Panc1 (cell line): Measurements from ENCODE around the gene AWAT2. TPM values are rescaled to one million over a fixed set of nuclear protein-coding genes. Genes with fewer than 3 reads are reported as not detected.

Experiments used
- ATAC-seq: fragments of 200-7000 bp; cut with Tn5 transposase; 2 replicates; pipeline ENCODE4 v1.9.1; 2020; ENCODE audit warnings: mild to moderate bottlenecking, moderate library complexity
- BruUV-seq: library from RNA; stranded (reverse); fragments of 400-500 nt; replicated peaks from 2 replicates; lab custom pipeline; 2021; lab: Mats Ljungman, UMichigan
- CTCF ChIA-PET: fragments of 300-600 bp; sonication (Branson Sonifier 250); formaldehyde crosslinking; loops from one replicate; lab custom pipeline; 2022; ENCODE audit warnings: antibody characterized with exemption; lab: Charles Lee
- POLR2A ChIA-PET: fragments of 300-600 bp; sonication (Branson Sonifier 250); formaldehyde crosslinking; loops from one replicate; lab custom pipeline; 2022; ENCODE audit warnings: antibody characterized with exemption; lab: Charles Lee
- DNase-seq: peaks from one replicate; pipeline ENCODE4 v3.0.0-alpha.2; 2010; ENCODE audit warnings: low read depth, low spot score
- H3K27ac ChIP-seq: 2 replicates; pipeline ENCODE4 v1.5.1; 2011; ENCODE audit warnings: mild to moderate bottlenecking, low read length, inconsistent platforms
- H3K27me3 ChIP-seq: fragments of 200-500 bp; sonication (Bioruptor generic); 2 replicates; pipeline ENCODE4 v1.6.0; 2014; ENCODE audit warnings: low read length, inconsistent platforms; ENCODE audit not compliant: control insufficient read depth, insufficient read depth
- H3K36me3 ChIP-seq: fragments of 200-500 bp; sonication (Bioruptor generic); 2 replicates; pipeline ENCODE4 v1.5.1; 2014; ENCODE audit warnings: inconsistent platforms, mild to moderate bottlenecking, low read length, moderate library complexity; ENCODE audit not compliant: control insufficient read depth, insufficient read depth
- H3K4me1 ChIP-seq: 2 replicates; pipeline ENCODE4 v1.5.1; 2011; ENCODE audit warnings: inconsistent platforms, mild to moderate bottlenecking, low read length, moderate library complexity; ENCODE audit not compliant: control insufficient read depth, insufficient read depth
- H3K4me3 ChIP-seq, 2 experiments: 2 replicates each; pipeline ENCODE4 v1.5.1; 2011 to 2012; ENCODE audit warnings: low read depth in 2 of 2, low read length in 2 of 2, mild to moderate bottlenecking in 2 of 2, inconsistent platforms in 1 of 2, moderate library complexity in 1 of 2
- H3K9me3 ChIP-seq: fragments of 200-500 bp; sonication (Bioruptor generic); 2 replicates; pipeline ENCODE4 v1.5.1; 2014; ENCODE audit warnings: low read depth, mild to moderate bottlenecking, inconsistent platforms, low read length, moderate library complexity; ENCODE audit not compliant: control insufficient read depth, insufficient read depth
- POLR2AphosphoS5 ChIP-seq: IDR thresholded peaks from 2 replicates; pipeline ENCODE4 v1.6.1; 2012; ENCODE audit warnings: mild to moderate bottlenecking, low read depth, low read length, moderate library complexity
- SIN3A ChIP-seq: IDR thresholded peaks from 2 replicates; pipeline ENCODE4 v1.6.1; 2012; ENCODE audit warnings: low read depth, mild to moderate bottlenecking, low read length, moderate library complexity, borderline replicate concordance; ENCODE audit not compliant: insufficient read depth
- TCF7L2 ChIP-seq: IDR thresholded peaks from 2 replicates; pipeline ENCODE4 v1.6.1; 2011; ENCODE audit warnings: mild to moderate bottlenecking, low read depth, low read length, inconsistent platforms
- in situ Hi-C: cut with HindIII; loops from 2 replicates; pipeline ENCODE4 v1.10.0; 2016; ENCODE audit warnings: low sequenced_read_pairs, low pct_unique_long_range_greater_than_20kb
- intact Hi-C: fragments of 100-400 bp; cut with micrococcal nuclease; formaldehyde crosslinking; loops from one replicate; pipeline ENCODE4 v1.10.0; 2022; ENCODE audit not compliant: unreplicated experiment
- total RNA-seq: library from RNA; stranded (reverse); gene quantifications from one replicate; pipeline ENCODE4 v1.2.1, GENCODE V29; 2021; ENCODE audit not compliant: unreplicated experiment
- TF ChIP-seq, protein P1 (sequence below): fragments of 450-650 bp; IDR thresholded peaks from 2 replicates; pipeline ENCODE4 v1.5.1; 2017; ENCODE audit warnings: mild to moderate bottlenecking
- TF ChIP-seq, protein P2 (sequence below), 2 experiments: IDR thresholded peaks; 2 replicates each; pipeline ENCODE4 v1.6.1; 2011 to 2012; ENCODE audit warnings: low read depth in 2 of 2, control low read depth in 1 of 2, low read length in 1 of 2, mild to moderate bottlenecking in 1 of 2, moderate library complexity in 1 of 2; ENCODE audit not compliant: insufficient read depth in 1 of 2

Gene AWAT2
- total RNA-seq, 1 experiment from 2014 or later: not detected

DNA sequence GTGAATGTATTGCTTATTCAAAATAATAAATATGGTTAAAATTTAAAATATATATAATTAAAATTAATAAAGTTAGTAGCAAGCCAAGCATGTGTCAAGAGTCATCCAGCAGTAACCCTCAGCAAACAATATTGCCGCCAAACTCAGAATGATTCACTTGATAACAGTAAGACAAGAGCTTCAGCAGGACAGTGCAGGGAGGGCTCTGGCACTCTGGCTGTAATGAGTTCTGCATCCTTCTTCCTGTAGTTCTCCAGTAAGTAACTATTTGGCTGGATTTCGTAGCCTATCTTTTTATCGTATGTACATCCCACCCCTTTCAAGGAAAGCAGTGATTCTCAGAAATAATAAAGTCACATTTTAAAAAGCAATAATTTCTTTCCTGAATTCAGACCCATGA is 30.1 kb upstream of the AWAT2 start:
- intact Hi-C loops (no loop called here), in situ Hi-C loops (no loop called here)
- Histone ChIP-seq H3K4me3 (no peak overlapping the region), H3K27me3 (no peaks in the 10 kb centered on the region), H3K4me1 (no peaks in the 10 kb centered on the region), H3K27ac (no peak overlapping the region), H3K9me3 (no peaks in the 10 kb centered on the region), H3K36me3 (no peaks in the 10 kb centered on the region)
- DNase-seq (no peak), ATAC-seq (no peak)
- ChIA-PET CTCF (no interaction called here), POLR2A (no interaction called here)
- no TSS peak for BruUV-seq
- TF ChIP-seq POLR2AphosphoS5 (no peak), TCF7L2 (no peak), SIN3A (no peak)
- TF ChIP-seq, protein P1, sequence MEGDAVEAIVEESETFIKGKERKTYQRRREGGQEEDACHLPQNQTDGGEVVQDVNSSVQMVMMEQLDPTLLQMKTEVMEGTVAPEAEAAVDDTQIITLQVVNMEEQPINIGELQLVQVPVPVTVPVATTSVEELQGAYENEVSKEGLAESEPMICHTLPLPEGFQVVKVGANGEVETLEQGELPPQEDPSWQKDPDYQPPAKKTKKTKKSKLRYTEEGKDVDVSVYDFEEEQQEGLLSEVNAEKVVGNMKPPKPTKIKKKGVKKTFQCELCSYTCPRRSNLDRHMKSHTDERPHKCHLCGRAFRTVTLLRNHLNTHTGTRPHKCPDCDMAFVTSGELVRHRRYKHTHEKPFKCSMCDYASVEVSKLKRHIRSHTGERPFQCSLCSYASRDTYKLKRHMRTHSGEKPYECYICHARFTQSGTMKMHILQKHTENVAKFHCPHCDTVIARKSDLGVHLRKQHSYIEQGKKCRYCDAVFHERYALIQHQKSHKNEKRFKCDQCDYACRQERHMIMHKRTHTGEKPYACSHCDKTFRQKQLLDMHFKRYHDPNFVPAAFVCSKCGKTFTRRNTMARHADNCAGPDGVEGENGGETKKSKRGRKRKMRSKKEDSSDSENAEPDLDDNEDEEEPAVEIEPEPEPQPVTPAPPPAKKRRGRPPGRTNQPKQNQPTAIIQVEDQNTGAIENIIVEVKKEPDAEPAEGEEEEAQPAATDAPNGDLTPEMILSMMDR: no peak
- TF ChIP-seq, protein P2, sequence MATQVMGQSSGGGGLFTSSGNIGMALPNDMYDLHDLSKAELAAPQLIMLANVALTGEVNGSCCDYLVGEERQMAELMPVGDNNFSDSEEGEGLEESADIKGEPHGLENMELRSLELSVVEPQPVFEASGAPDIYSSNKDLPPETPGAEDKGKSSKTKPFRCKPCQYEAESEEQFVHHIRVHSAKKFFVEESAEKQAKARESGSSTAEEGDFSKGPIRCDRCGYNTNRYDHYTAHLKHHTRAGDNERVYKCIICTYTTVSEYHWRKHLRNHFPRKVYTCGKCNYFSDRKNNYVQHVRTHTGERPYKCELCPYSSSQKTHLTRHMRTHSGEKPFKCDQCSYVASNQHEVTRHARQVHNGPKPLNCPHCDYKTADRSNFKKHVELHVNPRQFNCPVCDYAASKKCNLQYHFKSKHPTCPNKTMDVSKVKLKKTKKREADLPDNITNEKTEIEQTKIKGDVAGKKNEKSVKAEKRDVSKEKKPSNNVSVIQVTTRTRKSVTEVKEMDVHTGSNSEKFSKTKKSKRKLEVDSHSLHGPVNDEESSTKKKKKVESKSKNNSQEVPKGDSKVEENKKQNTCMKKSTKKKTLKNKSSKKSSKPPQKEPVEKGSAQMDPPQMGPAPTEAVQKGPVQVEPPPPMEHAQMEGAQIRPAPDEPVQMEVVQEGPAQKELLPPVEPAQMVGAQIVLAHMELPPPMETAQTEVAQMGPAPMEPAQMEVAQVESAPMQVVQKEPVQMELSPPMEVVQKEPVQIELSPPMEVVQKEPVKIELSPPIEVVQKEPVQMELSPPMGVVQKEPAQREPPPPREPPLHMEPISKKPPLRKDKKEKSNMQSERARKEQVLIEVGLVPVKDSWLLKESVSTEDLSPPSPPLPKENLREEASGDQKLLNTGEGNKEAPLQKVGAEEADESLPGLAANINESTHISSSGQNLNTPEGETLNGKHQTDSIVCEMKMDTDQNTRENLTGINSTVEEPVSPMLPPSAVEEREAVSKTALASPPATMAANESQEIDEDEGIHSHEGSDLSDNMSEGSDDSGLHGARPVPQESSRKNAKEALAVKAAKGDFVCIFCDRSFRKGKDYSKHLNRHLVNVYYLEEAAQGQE (IDR thresholded peaks at IDR 0.05; ENCODE audit: insufficient read depth in 1 of 2, low read depth in 2 of 2, low read length in 1 of 2): no peak

DNA sequence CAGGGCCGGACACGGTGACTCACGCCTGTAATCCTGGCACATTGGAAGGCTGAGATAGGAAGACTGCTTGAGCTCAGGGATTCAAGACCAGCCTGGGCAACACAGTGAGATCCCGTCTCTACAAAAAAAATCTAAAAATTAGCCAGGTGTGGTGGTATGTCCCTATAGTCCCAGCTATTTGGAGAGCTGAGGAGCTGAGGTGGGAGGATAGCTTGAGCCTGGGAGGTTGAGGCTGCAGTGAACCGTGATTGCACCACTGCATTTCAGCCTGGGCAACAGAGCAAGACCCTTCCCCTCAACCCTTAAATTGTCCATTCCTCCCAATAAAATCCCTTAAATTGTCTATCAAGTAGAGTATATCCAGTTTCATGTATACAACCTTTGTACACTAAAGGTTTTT is 29.6 kb upstream of the AWAT2 start:
- Histone ChIP-seq H3K9me3 (no peaks in the 10 kb centered on the region), H3K4me3 (no peak overlapping the region), H3K4me1 (no peaks in the 10 kb centered on the region), H3K27me3 (no peaks in the 10 kb centered on the region), H3K27ac (no peak overlapping the region), H3K36me3 (no peaks in the 10 kb centered on the region)
- ATAC-seq (no peak), DNase-seq (no peak)
- TF ChIP-seq, protein P2 (IDR thresholded peaks at IDR 0.05; ENCODE audit: insufficient read depth in 1 of 2, low read depth in 2 of 2, low read length in 1 of 2): no peak
- TF ChIP-seq SIN3A (no peak), TCF7L2 (no peak), POLR2AphosphoS5 (no peak)
- TF ChIP-seq, protein P1: no peak
- ChIA-PET POLR2A (no interaction called here), CTCF (no interaction called here)
- in situ Hi-C loops (no loop called here), intact Hi-C loops (no loop called here)
- BruUV-seq: no TSS peak
